GM04503 (cell line): ENCODE results near the gene HOXD9.

Experiments used
- DNase-seq: peaks from one replicate; pipeline ENCODE4 v3.0.0-alpha.2; 2012; ENCODE audit warnings: low read depth

HOXD9 gene

GRCh38 chr2:176110415-176111308 lies 11.9 kb upstream of the HOXD9 start:
- no peak for DNase-seq

DNA sequence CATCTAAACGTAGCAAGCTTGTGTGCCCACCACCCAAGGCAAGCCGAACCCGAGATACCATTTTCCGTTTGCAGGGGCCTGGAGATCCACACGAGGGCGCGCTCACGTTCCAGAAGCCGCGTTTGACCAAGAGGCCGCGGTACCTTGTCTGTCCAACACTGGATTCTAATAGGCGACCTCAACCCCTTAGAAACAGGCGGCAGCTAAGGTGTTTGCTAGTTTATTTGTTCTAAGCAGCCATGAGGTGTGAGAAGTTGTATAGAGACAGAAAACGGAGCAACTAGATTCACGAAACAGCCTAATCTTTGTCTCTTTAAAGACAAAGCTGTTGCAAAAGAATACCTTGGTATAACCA lies 11.2 kb upstream of the HOXD9 start:
- no peak for DNase-seq

- no peak for DNase-seq
Measured at GRCh38 chr2:176111846-176112374, 10.6 kb upstream of the HOXD9 start.

DNA sequence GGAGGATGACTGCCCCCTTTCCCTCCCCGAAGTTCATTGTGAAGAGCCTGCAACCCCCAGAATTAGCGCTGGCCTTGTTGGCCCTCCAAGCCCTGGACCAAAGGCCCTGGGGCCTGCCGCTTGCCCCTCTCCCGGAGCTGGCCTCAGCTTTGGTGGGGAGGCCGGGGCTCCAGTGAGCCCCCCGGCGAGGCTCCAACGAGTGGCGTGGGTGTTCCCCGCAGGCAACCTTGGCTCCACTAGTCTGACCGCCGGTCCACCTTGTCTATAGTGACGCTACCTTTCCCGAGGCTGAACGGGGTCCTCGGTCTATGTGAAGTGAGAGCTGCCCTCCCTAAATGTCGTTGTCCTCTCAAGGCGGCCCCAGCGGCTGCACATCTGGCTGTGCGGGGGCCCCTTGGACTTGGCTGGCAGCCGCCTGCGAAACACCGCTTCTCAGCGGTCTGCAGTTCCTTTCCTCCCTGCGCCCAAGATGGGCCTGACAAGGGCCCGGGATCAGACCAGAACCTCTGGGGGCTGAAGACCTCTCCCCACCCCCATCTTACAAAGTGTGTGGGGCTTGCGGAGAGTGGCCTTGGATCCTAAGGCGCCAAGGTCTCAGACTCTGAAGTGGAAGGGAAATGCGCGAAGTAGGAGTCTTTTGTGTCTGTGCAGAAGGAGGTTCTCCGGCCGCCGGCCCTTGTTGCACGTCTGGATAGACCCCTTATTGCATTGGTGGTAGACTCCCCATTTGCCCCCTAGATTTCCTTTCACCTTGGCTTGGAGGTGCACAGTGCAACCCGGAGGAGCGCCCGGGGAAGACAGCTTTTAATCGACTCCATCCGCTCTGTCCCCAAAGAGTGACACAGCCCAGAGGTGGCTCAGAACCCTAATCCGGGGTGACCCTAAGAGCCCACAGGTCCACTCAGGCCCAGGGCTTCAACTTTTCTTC lies 9.9 kb upstream of the HOXD9 start:
- DNase-seq, result no peak

DNA sequence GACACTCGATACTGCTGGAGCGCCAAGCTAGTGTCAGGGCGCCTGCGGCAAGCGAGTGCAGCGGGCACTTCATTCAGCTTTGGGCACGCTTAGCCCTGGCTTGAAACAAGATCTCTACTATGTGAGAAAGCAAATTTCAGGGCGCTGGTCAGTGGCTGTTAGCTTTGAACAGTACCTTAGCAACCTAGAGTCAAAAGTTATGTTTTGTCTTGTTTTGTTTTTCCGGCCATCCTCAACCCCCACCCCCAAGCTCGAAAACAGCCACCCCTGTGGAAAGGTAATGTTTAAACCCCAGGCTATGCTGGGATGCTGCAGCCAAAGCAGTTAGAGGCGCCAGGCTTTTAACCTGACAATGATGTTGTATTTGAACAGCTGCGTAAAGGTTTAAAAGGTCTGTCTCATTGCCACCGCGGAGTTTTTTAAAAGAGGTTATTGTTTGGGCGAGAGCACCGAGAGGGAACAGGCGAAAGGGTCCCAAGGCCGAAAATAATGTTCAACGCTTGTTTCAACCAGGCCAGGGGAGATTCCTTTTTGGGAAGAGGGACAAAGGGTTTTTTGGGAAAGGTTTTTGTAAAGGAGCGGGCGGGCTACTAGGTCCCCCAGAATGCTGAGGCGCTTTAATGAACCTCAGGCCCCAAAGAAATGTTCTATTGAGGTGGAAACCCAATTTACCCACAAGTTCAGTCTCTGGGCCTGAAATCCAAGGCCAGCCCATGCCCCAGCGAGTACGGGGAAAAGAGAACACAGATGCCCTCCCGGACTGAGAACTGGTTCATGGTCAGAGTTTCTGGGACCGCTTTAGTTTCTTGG lies 8.2 kb upstream of the HOXD9 start:
- DNase-seq, result no peak

GRCh38 chr2:176114930-176115625 lies 7.4 kb upstream of the HOXD9 start:
- DNase-seq, result no peak

GRCh38 chr2:176115883-176116813 lies 6.4 kb upstream of the HOXD9 start, which contains the start of gene HOXD10:
TSS of gene HOXD10 (plus strand) at chr2:176116778. CDS start at chr2:176116834, 56 bp downstream.
- DNase-seq, result no peak

- DNase-seq, result no peak
Measured at GRCh38 chr2:176117162-176117822, 5.2 kb upstream of the HOXD9 start.

GRCh38 chr2:176117823-176118371 lies 4.6 kb upstream of the HOXD9 start:
- DNase-seq, result no peak

DNA sequence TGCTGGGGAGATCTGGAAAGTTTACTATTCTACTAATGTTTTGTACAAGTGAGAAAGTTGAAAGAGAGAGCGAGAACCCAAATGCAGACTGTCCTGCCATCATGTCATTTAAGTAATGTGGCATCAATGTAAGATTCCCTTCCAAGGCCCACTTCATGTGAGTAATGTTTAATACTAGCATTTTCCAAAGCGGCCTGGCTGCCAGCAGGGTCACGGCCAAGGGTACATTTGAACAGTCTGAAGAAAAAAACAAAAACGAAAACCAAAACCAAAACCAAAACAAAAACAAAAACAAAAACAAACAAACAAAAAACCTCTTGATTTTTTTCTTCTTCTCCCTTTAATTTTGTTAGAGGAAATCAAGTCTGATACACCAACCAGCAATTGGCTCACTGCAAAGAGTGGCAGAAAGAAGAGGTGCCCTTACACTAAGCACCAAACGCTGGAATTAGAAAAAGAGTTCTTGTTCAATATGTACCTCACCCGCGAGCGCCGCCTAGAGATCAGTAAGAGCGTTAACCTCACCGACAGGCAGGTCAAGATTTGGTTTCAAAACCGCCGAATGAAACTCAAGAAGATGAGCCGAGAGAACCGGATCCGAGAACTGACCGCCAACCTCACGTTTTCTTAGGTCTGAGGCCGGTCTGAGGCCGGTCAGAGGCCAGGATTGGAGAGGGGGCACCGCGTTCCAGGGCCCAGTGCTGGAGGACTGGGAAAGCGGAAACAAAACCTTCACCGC lies 3.7 kb upstream of the HOXD9 start:
- no peak for DNase-seq

DNA sequence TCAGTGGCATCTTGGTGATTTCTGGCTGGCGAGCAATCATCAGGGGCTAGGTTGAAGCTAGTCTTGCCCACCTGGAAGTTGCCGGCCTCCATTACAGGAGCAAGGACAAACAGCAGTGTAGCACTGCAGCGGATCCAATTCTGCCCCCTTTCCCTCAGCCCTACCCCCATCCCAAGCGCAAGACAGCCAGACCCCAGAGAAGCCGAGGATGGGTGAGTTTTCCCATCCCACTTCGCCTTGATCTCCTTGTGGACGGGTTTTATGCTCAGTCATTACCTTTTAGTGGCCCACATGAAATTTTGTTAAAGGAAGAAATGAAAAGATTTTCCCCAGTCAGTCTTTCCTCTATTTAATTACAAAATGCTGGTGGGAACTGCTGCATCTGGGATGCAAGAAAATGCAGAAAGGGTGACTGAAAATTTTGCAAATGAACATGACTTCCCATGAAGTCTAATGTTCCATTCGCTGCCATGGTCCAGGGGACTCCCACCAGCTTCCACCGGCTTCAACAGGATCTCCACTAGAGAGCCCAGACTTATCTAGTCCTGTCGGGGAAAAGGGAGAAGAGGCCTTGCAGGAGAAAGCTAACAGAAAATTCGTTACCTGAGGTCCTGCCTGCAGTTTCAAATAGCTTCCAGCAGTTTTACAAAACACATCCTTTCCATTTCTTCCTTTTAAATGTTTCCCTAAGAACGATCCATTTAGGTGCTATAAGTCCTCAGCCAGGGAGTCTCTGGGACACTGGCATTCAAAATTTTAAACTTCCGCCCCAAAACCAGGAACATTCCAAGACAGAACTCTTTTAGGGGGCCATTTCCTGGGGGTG lies 1.9 kb upstream of the HOXD9 start:
- no peak for DNase-seq

DNA sequence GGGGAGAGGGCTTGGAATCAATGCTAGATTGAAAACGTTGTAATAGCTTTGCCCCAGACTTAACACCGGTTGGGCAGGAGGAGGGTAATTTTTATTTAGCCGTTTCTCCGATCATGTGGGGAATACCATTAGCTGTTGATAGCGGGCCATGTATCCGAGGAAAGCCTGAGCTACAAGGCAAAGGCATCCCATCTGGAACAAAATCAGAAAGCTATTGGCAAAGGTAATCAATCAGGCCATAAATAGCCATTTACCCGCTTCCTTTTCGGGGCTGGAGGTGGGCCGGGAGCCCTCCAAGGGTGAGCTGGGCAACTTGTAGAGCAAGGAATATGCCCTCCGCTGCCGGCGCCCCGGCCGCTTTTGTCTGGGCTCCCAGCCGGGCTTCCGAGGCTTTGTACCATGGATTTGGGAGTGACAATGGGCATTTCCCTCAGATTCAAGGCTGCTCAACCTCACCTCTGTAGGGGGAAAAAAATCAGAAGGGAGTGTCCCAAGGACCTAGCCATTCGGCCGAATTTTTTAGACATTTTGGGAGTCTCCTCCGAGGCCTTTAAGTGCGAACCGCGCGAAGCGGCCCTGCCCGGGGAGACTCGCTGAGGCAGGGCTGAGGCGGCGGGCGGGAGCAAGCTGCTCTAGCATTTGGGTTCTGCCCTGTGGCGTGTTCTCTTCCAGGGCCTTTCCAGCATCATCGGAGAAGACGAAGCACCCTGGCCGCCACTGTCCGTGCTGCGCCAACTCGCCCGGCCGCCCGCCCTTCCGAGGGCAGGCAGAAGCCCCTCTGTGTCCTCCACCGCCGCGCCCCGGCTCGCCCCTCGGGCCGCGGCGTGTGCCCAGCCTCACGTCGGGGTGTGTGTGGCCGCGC lies 1.1 kb upstream of the HOXD9 start:
- DNase-seq, result no peak

DNA sequence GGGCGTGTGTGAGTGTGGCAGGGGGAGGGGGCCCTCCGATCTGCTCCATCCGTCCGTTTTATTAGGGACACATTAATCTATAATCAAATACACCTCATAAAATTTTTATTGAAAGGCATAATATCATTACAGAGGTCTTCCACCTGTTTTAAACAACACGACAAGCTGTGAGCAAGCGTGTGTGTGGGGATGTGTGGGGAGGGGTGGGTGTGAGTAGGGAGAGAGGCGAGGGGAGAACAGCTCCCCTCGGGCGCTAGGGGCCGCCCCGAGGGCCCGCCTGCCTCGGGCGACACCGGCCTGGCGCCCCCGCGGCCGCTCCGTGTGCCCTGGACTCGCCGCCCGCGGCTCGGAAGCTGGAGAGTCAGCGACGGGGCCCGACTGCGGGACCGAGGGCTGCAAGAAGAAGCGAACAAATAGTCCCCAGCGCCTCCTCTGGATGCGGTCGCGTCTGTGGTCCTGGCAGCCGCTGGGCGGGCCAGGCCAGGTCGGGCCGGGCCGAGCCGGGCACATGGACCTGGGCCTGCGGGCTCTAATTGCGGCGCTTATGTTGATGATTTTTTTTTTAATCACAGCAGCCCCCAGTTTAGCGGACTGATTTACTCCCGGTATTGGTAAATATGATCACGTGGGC lies 352 bp upstream of the HOXD9 start:
- DNase-seq, result no peak

GRCh38 chr2:176123411-176124109 lies 1.0 kb downstream of the HOXD9 start:
- no peak for DNase-seq
